C4-2B (cell line): Measurements from ENCODE around the gene SPATA31E1.

Source experiments
- H3K27ac ChIP-seq: fragments of 450-650 bp; 2 replicates; pipeline ENCODE4 v1.5.1; 2017
- CTCF ChIP-seq: fragments of 450-650 bp; conservative IDR thresholded peaks from 2 replicates; pipeline ENCODE4 v1.5.1; 2017; ENCODE audit warnings: mild to moderate bottlenecking
- ZFX ChIP-seq: fragments of 450-650 bp; IDR thresholded peaks from 2 replicates; pipeline ENCODE4 v1.6.1; 2017

Gene SPATA31E1

GRCh38 chr9:87872079-87872624 is 10.5 kb upstream of the SPATA31E1 start:
- no peak overlapping the region for H3K27ac ChIP-seq
- TF ChIP-seq ZFX, result no peak
- no peak for TF ChIP-seq CTCF

- H3K27ac ChIP-seq, result no peak overlapping the region
- TF ChIP-seq CTCF (no peak), ZFX (no peak)
Observed at GRCh38 chr9:87873607-87874303, 8.9 kb upstream of the SPATA31E1 start.

GRCh38 chr9:87874304-87874623 is 8.4 kb upstream of the SPATA31E1 start:
- TF ChIP-seq ZFX (no peak), CTCF (no peak)
- no peak overlapping the region for H3K27ac ChIP-seq

DNA sequence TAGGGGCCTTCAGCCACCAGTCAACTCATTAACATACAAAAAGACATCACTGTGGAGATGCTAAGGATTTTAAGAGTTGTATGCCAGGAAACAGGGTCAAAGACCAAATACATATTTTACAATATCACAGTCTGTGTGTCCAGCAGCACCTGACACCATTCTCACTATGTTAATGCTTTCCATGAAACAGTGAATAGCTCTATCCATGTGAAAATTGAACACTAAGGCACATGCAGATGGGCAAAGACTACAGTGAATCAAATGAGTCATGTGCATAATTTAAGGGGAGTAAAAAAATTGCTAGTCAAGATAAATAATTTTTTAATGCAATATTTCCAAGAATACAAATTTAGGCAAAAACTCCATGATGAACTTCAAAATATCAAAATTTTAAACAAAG is 7.6 kb upstream of the SPATA31E1 start:
- no peak overlapping the region for H3K27ac ChIP-seq
- TF ChIP-seq CTCF (no peak), ZFX (no peak)

DNA sequence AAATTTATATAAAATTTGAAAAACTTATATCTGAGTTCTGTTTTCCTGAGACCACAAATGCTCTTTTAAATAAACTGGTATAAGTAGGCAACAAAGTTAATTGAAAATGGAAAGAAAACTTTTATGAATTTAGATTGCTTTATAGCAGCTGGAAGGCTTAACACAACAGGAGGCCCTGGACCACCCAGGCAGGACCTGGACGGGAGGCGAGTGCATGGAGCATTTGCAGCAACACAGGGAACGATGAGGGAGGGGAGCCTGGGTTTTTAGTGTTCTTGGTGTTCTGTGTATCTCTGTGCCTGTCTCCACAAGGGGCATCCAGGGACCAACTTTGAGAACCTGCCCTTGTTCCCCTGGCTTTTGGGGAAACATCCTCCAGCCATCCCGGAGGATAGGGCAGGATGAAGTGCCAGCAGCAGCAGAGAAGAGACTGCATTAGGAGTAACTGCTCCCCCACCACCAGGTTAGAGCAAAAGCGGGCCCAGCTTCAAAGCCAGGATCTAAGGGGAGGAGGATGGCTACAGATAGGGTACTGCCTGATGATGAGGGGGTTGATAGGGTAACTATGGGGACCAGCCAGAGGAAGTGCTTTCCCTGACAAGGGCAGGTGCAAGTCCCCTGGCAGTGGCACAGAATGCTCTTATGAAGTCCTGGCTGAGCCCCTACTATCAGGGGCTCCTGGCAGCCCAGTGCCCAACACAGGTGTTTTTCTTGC is 6.7 kb upstream of the SPATA31E1 start:
- H3K27ac ChIP-seq, result no peak overlapping the region
- no peak for TF ChIP-seq ZFX
- no peak for TF ChIP-seq CTCF

DNA sequence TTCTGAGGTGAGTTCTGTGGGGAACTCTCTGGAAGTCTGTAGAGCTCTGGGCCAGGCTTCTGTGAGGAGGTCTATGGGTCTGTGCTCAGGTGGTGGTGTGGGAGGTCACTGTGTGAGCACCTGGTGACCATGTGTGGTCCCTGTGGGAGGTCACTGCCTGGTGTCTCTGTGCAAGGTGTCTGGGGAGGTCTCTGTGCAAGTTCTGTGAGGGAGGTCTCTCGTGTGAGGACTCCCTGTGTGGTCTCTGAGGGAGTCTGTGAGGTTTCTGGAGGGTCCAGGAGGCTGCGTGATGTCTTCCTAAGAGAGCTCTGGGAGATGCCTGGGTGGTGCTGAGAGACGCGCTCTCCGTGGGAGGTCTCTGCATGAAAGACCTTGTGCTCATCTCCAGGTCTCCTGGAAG is 6.0 kb upstream of the SPATA31E1 start:
- no peak overlapping the region for H3K27ac ChIP-seq
- TF ChIP-seq ZFX (no peak), CTCF (no peak)

GRCh38 chr9:87878989-87879511 is 3.6 kb upstream of the SPATA31E1 start:
- H3K27ac ChIP-seq, result no peak overlapping the region
- TF ChIP-seq ZFX, result no peak
- no peak for TF ChIP-seq CTCF
